ENCODE results near the gene DUOX1.
"Not testable (repeated sequence)": the region's sequence is repeated elsewhere in the genome, so short reads cannot be mapped to it uniquely, and the experiment has no call there.

Gene DUOX1

GRCh38 chr15:45129651-45130129, at the start of gene DUOX1, which contains the start of gene DUOXA1:
DUOX1 (plus strand) TSS chr15:45129994; CDS start chr15:45131967, 1,973 bp downstream.
DUOXA1 (minus strand) TSS chr15:45129879; CDS start chr15:45123014, 6,865 bp downstream.
- peak; percentile 26 for DNase-seq (ENCODE audit: low spot score)

- not testable (repeated sequence) for DNase-seq (ENCODE audit: low spot score)
These were observed 49.2 kb upstream of the DUOX1 start for GRCh38 chr15:45080593-45080992.

GRCh38 chr15:45082412-45082811, 47.4 kb upstream of the DUOX1 start:
- DNase-seq (ENCODE audit: low spot score): not testable (repeated sequence)

DNA sequence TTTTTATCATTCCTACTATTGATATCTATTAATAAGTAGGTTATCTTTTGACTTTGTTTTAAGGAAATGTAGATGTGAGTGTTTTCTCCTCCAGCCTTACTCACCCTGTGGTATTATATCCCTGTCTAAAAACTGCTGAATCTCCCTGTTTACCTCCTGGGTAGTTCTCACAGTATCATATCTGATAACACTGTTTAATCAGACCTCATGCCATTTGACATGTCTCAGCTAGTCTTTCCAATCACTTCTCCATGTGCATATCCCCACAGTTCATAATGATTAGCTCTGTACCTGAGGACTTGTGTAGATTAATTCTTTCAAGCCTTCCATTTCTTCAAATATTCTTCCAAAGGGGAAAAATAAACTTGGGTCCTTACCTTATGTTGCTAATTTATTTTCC, 46.6 kb upstream of the DUOX1 start:
- no peak for DNase-seq (ENCODE audit: low spot score)

GRCh38 chr15:45084163-45084562, 45.6 kb upstream of the DUOX1 start:
- DNase-seq (ENCODE audit: low spot score): no peak

GRCh38 chr15:45087513-45087912, 42.3 kb upstream of the DUOX1 start:
- DNase-seq (ENCODE audit: low spot score): no peak

DNA sequence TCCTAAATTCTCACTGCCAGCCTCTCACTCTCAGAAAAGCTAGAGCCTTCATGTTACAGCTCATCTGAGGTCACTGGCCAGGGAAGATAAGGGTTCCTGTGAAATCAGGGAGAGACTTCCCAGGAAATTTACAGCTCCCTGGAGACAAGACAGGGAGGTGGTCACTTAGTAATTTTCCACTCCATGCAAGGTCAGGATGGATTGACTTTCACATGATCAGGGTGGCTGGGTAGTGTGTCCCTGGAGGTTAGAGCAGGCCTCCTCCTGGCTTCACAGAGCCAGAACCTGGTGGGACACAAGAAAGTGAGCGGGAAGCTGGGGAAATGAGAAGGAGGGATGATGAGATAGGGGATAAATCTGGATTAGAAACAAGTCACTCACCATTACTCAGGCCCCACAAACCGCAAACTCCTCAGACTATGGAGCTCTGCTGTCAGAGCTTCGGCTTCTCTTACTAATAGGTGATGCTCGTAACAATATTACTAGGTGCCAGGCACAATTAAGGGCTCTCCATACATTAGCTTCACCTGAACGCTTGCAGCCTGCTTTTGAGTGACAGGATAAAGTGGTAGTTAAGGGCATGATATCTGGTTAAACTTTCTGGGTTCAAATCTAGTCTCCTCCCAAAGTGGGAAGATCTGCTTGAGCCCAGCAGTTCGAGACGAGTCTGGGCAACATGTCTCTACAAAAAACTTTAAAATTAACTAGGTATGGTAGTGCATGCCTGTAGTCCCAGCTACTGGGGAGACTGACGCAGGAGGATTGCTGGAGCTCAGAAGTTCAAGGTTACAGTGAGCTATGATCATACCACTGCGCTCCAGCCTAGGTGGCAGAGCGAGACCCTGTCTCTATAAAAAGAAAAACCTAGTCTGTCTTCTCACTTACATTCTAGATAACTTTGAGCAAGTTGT, 40.7 kb upstream of the DUOX1 start:
- no peak for DNase-seq (ENCODE audit: low spot score)

- no peak for DNase-seq (ENCODE audit: low spot score)
These were observed 40.0 kb upstream of the DUOX1 start for GRCh38 chr15:45089712-45090373.

GRCh38 chr15:45091161-45091560, 38.6 kb upstream of the DUOX1 start:
- DNase-seq (ENCODE audit: low spot score): no peak

GRCh38 chr15:45091576-45091975, 38.2 kb upstream of the DUOX1 start:
- DNase-seq (ENCODE audit: low spot score): no peak

DNA sequence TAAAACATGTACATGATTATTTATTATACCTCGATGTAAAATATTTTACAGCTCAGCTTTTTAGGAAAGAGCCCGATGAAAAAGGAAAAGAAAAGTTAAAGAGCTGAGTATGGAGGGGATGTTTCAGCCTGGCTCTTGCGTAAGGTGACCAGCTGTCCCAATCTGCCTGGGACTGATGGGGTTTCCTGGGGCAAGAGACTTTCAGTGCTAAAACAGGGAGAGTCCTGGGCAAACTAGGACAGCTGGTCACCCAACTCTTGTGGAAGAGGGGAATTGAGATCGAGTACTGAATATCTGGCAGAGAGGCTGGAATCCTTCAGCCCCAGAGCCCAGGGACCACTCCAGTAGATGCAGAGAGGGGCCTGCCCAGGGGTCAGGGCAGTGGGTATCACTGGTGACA, 36.8 kb upstream of the DUOX1 start:
- DNase-seq (ENCODE audit: low spot score): no peak

DNA sequence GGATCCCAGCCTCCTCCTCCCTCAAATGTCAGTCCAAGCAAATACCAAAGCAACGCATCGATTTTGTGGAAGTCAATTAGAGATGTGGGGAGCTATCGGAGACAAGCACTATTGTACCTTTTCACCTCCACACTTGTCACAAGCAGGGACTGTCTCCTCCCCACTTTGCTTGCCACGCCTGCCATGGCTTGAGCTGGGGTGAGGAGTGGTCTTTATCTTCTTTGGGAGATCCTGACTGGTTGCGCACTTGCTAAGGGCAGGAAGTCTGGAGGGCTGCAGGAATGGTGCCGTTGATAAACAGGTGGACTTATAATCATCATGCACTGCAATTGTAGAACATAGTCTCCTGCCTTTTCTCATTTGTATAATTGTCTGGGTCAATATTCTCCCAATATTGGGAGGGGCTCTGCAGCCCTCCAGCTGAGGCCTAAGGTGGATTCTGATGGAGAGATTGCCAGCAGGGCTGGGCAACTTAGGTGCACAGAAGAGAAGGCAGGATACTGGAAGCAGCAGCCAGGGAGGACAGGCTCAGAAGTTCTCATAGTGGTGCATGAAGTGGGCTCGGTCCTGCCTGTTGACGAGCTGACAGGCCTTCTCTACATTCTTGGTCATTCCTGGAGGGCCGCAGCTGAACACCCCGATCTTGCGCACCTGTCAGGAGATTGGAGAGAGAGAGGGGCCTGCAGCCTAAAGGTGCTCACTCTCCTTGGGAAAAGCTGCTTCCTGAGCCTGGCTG, 36.0 kb upstream of the DUOX1 start:
- DNase-seq (ENCODE audit: low spot score): no peak

- DNase-seq (ENCODE audit: low spot score): no peak
These were observed 35.5 kb upstream of the DUOX1 start for GRCh38 chr15:45094358-45094730.

DNA sequence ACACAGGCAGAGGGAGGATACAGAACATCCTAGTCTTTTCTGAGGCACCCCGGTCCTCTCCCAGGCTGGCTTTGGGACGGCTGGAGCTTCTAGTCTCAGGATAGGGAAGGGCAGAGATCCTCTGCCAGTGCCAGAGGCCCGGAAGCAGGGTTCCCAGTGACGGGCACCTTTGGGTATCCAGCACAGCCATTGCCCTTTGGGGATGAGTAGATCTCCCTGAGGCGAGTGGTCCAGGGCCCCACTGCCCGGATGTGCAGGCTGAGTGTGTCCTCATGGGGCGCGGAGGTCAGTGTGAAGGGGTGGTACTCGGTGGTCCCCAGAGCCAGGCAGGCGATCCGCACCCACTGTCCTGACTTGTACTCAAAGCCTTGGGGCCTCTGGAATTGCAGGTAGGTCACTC, 34.1 kb upstream of the DUOX1 start:
- no peak for DNase-seq (ENCODE audit: low spot score)

- DNase-seq (ENCODE audit: low spot score): no peak
These were observed 32.3 kb upstream of the DUOX1 start for GRCh38 chr15:45097466-45097865.

DNA sequence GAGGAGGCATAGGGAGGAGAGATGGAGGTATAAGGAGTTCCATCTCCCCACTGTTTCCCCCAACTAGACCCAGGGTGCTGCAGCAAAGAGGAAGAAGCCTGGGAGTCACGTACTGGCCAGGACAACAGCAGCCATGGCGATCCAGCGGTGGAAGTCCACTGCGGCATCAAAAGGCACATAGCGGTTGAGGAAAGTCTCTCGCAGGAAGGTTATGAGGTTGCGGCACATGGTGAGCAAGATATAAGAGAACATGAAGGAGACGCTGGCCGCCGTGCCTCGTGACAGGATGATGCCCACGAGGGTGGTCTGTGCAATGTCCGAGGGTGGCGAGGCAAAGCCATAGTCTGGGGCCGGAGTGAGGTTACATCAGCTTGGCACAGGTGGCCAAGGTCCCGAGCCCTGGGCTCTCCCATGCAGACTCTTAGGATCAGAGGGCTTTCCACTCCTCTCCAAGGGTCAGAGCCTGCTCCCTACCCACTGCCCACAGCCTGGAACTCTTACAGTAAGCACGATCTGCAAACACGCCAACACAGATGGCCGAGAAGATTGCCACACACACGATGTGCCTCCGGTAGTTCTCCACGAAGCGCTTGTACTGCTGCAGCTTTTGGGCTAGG, 30.1 kb upstream of the DUOX1 start:
- no peak for DNase-seq (ENCODE audit: low spot score)

DNA sequence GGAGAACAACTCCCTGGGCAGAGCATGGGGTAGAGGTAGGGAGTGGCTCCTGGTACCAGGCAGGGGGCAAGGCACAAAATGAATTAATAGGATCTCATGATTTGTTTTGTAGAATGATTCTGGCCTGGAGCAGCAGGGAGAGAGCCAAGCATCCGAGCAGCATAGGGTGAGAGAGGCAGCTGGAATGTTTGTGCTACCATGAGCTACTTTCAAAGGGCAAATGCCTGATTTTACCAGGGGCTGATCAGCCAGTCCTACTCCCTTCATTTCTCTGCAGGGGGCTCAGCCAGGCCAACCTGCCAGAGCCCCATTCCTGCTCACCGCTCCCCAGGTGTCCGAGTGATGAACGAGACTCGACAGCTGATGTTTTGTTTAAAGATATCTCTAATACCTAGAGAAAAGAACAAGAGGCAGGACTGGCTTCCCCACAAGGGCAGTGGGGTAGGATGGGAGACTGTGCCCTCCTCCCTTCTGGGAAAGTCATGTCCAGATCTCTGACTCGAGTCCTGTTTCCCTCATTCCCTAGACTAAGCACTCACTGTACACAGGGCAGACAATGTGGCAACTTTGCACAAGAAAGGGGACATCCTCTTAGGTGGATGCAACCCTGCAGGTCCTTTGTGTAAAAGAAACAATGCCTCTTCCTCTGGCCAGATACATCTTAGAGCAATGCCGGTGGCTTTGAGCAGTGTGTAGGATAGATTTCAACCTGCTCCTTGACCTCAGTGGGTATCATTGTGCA, 28.7 kb upstream of the DUOX1 start:
- no peak for DNase-seq (ENCODE audit: low spot score)

- no peak for DNase-seq (ENCODE audit: low spot score)
These were observed 28.0 kb upstream of the DUOX1 start for GRCh38 chr15:45101749-45102148.

DNA sequence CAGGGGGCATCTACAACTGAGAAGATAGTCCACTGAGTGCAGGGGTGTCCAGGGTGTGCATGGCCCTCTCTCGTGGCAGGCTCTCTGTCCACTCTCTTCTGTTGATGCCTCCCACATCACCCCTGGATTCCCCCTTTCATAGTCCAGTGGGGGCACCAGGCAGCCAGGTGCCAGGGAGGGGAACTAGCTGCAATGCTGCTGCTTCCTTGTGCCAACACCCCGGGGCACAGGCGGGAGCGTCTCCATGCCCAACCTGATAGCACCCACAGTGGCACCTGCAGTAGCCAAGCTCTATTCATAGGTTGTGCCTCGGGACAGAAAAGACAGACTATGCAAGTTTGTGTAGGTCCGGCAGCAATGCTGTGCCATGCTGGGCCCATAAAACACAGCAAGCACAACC, 27.6 kb upstream of the DUOX1 start:
- no peak for DNase-seq (ENCODE audit: low spot score)

DNA sequence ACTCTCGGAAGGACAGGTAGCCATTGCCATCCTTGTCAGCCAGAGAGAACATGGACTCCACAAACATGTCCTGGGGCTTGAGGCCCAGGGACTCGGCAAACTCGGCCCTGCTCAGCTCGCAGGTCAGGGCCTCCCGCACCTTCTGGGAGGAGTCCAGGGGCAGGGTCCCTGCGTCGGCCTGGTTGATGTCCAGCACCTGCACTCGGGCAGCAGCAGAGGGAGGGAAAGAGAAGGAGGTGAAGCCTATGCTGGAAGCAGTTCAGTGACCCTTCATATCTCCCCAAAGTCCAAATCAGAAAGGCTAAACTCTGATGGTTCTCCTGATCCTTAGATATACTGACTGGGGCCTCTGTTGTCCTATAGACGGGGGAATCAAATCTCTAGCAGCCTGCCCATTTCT, 25.6 kb upstream of the DUOX1 start:
- not testable (repeated sequence) for DNase-seq (ENCODE audit: low spot score)

DNA sequence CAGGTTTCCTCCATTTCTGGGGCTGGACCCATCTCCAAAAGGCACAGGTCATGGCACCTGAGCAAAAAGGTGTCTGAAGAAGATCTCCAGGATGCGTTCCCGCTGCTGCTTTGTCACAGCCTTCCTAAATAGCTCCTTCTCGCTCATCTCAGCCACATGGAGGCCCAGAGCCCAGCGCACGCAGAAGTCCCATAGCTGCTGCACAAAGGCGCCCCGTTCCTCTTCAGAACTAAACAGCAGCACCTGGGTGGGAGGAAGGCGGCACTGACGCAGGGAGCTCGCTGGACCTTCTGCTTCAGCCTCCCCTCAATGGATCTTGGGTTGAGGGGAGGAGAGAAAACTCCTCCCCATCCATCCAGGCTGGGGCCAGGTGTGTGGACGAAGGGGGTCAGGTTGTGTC, 24.2 kb upstream of the DUOX1 start:
- DNase-seq (ENCODE audit: low spot score): no peak
